HEK293 (cell line): Measurements from ENCODE around the gene IRX2.

Source experiments
- CTCF ChIA-PET: fragments of 350-600 bp; formaldehyde crosslinking; extraction: SDS; loops from one replicate; lab custom pipeline; 2021; ENCODE audit warnings: antibody characterized with exemption; lab: Yijun Ruan, JAX
- POLR2A ChIA-PET: fragments of 300-600 bp; formaldehyde crosslinking; extraction: SDS; loops from one replicate; lab custom pipeline; 2020; ENCODE audit warnings: antibody characterized with exemption, inconsistent platforms; lab: Yijun Ruan, JAX
- H3K27ac ChIP-seq: fragments of 200-500 bp; sonication (Bioruptor generic); 2 replicates; pipeline ENCODE4 v1.5.1; 2014; ENCODE audit warnings: low read depth, low read length, control low read depth, inconsistent platforms; ENCODE audit errors: extremely low read depth
- H3K36me3 ChIP-seq, 2 experiments: fragments of 200-500 bp in 1 of 2; sonication (Bioruptor generic) in 1 of 2; 1 replicate in 1 of 2; 2 replicates in 1 of 2; pipeline ENCODE4 v1.5.1; 2014 to 2017; ENCODE audit warnings: inconsistent platforms in 2 of 2, low read length in 2 of 2; ENCODE audit not compliant: control insufficient read depth in 2 of 2, insufficient read depth in 1 of 2
- H3K4me1 ChIP-seq: fragments of 200-500 bp; sonication (Bioruptor generic); 2 replicates; pipeline ENCODE4 v1.5.1; 2014; ENCODE audit warnings: mild to moderate bottlenecking, low read length, inconsistent platforms; ENCODE audit not compliant: control insufficient read depth, insufficient read depth
- H3K4me3 ChIP-seq: 2 replicates; pipeline ENCODE4 v1.5.1; 2011; ENCODE audit warnings: low read depth, mild to moderate bottlenecking, control low read depth, low read length, moderate library complexity
- H3K9me3 ChIP-seq: fragments of 200-500 bp; sonication (Bioruptor generic); 2 replicates; pipeline ENCODE4 v1.5.1; 2014; ENCODE audit warnings: low read depth, low read length, inconsistent platforms; ENCODE audit not compliant: control insufficient read depth, insufficient read depth
- EGR2 ChIP-seq: fragments of 450-650 bp; formaldehyde crosslinking; IDR thresholded peaks from 2 replicates; pipeline ENCODE4 v1.5.1; 2016; ENCODE audit warnings: low read depth, missing biosample characterization, missing genetic modification characterization
- PRDM2 ChIP-seq: fragments of 450-650 bp; formaldehyde crosslinking; IDR thresholded peaks from 2 replicates; pipeline ENCODE4 v1.5.1; 2016; ENCODE audit warnings: missing biosample characterization, missing genetic modification characterization, borderline replicate concordance
- PRDM6 ChIP-seq: fragments of 450-650 bp; formaldehyde crosslinking; IDR thresholded peaks from 2 replicates; pipeline ENCODE4 v1.5.1; 2017; ENCODE audit warnings: missing biosample characterization, missing genetic modification characterization
- ZFP41 ChIP-seq: fragments of 450-650 bp; formaldehyde crosslinking; IDR thresholded peaks from 2 replicates; pipeline ENCODE4 v1.5.1; 2016; ENCODE audit warnings: missing biosample characterization, missing genetic modification characterization, borderline replicate concordance
- ZNF114 ChIP-seq: fragments of 450-650 bp; formaldehyde crosslinking; IDR thresholded peaks from 2 replicates; pipeline ENCODE4 v1.5.0; 2017; ENCODE audit warnings: missing biosample characterization, missing genetic modification characterization
- ZNF404 ChIP-seq: fragments of 450-650 bp; formaldehyde crosslinking; IDR thresholded peaks from 2 replicates; pipeline ENCODE4 v1.5.1; 2017; ENCODE audit warnings: missing biosample characterization, missing genetic modification characterization
- ZNF513 ChIP-seq: fragments of 450-650 bp; IDR thresholded peaks from 2 replicates; pipeline ENCODE4 v1.5.1; 2018; ENCODE audit warnings: missing biosample characterization, missing genetic modification characterization
- ZNF548 ChIP-seq: fragments of 450-650 bp; formaldehyde crosslinking; IDR thresholded peaks from 2 replicates; pipeline ENCODE4 v1.5.1; 2016; ENCODE audit warnings: missing biosample characterization, missing genetic modification characterization
- ZNF621 ChIP-seq: fragments of 450-650 bp; formaldehyde crosslinking; IDR thresholded peaks from 2 replicates; pipeline ENCODE4 v1.5.1; 2017; ENCODE audit warnings: missing biosample characterization, missing genetic modification characterization
- ZNF645 ChIP-seq: fragments of 450-650 bp; formaldehyde crosslinking; IDR thresholded peaks from 2 replicates; pipeline ENCODE4; 2016; ENCODE audit warnings: missing biosample characterization, missing genetic modification characterization
- ZNF76 ChIP-seq: fragments of 450-650 bp; formaldehyde crosslinking; IDR thresholded peaks from 2 replicates; pipeline ENCODE4; 2016; ENCODE audit warnings: low read depth, missing biosample characterization, missing genetic modification characterization, borderline replicate concordance
- ZNF768 ChIP-seq: fragments of 450-650 bp; formaldehyde crosslinking; IDR thresholded peaks from 2 replicates; pipeline ENCODE4 v1.5.1; 2018; ENCODE audit warnings: missing biosample characterization, mild to moderate bottlenecking, missing genetic modification characterization
- ZSCAN16 ChIP-seq: fragments of 450-650 bp; formaldehyde crosslinking; IDR thresholded peaks from 2 replicates; pipeline ENCODE4 v1.5.1; 2016; ENCODE audit warnings: missing biosample characterization, missing genetic modification characterization
- ZSCAN4 ChIP-seq: fragments of 450-650 bp; formaldehyde crosslinking; IDR thresholded peaks from 2 replicates; pipeline ENCODE4 v1.5.1; 2017; ENCODE audit warnings: missing biosample characterization, missing genetic modification characterization

IRX2 gene

GRCh38 chr5:2747363-2748162 is 3.9 kb downstream of the IRX2 start:
- Histone ChIP-seq H3K4me1 (no peaks in the 10 kb centered on the region), H3K9me3 (no peaks in the 10 kb centered on the region; the same call in 1 of the 2 replicates), H3K4me3 (no peak overlapping the region), H3K27ac (no peak overlapping the region), H3K36me3 (no peaks in the 10 kb centered on the region)
- ChIA-PET CTCF (no interaction called here), POLR2A (no interaction called here)
- no peak for TF ChIP-seq ZSCAN4 (tag by site-specific recombination)
- no peak for TF ChIP-seq PRDM6 (tag by site-specific recombination)
- TF ChIP-seq ZNF548: no peak
- TF ChIP-seq ZFP41 (tag by site-specific recombination): no peak
- TF ChIP-seq ZNF768 (tag by site-specific recombination): no peak
- TF ChIP-seq EGR2 (tag by site-specific recombination): no peak
- TF ChIP-seq ZSCAN16: no peak
- no peak for TF ChIP-seq ZNF513
- TF ChIP-seq ZNF114 (tag by site-specific recombination): no peak
- TF ChIP-seq ZNF645 (tag by site-specific recombination): no peak
- TF ChIP-seq ZNF404 (tag by site-specific recombination): no peak
- TF ChIP-seq ZNF621: no peak
- no peak for TF ChIP-seq PRDM2 (tag by site-specific recombination)
- TF ChIP-seq ZNF76 (tag by site-specific recombination): no peak
